OCI-LY7 (cell line): Measurements from ENCODE around the gene SNX9.

Experiments
- CTCF ChIP-seq: fragments of 200-600 bp; sonication (generic); conservative IDR thresholded peaks from 2 replicates; pipeline ENCODE4 v1.5.1; 2014; ENCODE audit warnings: mild to moderate bottlenecking, antibody characterized with exemption, low read length, moderate library complexity, mixed read lengths
- EZH2phosphoT487 ChIP-seq: fragments of 200-600 bp; sonication (generic); IDR thresholded peaks from 2 replicates; pipeline ENCODE4 v1.6.1; 2018; ENCODE audit warnings: low read depth, borderline replicate concordance, mild to moderate bottlenecking, mixed run types, antibody characterized with exemption, low read length, moderate library complexity, mixed read lengths

- TF ChIP-seq CTCF (no peak), EZH2phosphoT487 (no peak)
Measured at GRCh38 chr6:157967020-157967419, 144.0 kb downstream of the SNX9 start.
